ENCODE data around the gene RNASEH1. TPM values are rescaled to one million over a fixed set of nuclear protein-coding genes. Genes with fewer than 3 reads are reported as not detected.

Gene RNASEH1
- total RNA-seq, 1 experiment from 2014 or later, result 42.0 TPM

GRCh38 chr2:3519255-3520205, 38.6 kb downstream of the RNASEH1 start, which contains the start of gene ADI1:
Gene ADI1 (minus strand): TSS chr2:3519531. CDS start chr2:3519487, 44 bp downstream.
- H3T11ph ChIP-seq (ENCODE audit: low read length), result no peak within 1 kb of the TSS
- H3K9ac ChIP-seq (ENCODE audit: extremely low read depth, insufficient read length, low read length), result peak within 1 kb of the TSS; percentile 82
- WGBS (ENCODE audit: extremely low coverage, insufficient read length, low lambda C conversion rate), result no CpG with 5 or more reads among the region's 76 CpGs
- no peaks in the 10 kb centered on the region for H4K20me1 ChIP-seq (ENCODE audit: control insufficient read depth, insufficient read depth, insufficient read length)
- H3K27me3 ChIP-seq (ENCODE audit: insufficient read depth, low read length), result no peaks in the 10 kb centered on the region
- no peak within 1 kb of the TSS for H4K8ac ChIP-seq (replicated peaks; ENCODE audit: insufficient read length, low read depth, low read length)
- peak; percentile 86 for DNase-seq
- no peak within 1 kb of the TSS for H4K91ac ChIP-seq (ENCODE audit: insufficient read length, low read depth, low read length)
- peaks cover 13 to 24% (median 13%) of the 10 kb centered on the region in 3 experiments for H3K36me3 Mint-ChIP-seq (ENCODE audit: insufficient read depth in 1 of 3, low read depth in 3 of 3)
- no peak within 1 kb of the TSS for H2BK5ac ChIP-seq (ENCODE audit: insufficient read length, low read length)
- peak within 1 kb of the TSS; percentile 89 for H3K18ac ChIP-seq (ENCODE audit: insufficient read length, low read depth, low read length)
- H3K56ac ChIP-seq (ENCODE audit: insufficient read length, low read depth, low read length), result no peak within 1 kb of the TSS
- peak within 1 kb of the TSS; percentile 79 to 80 for H3K4me3 Mint-ChIP-seq
- peaks cover 14% of the 10 kb centered on the region for H3K27me3 Mint-ChIP-seq (ENCODE audit: low read depth)
- no peak within 1 kb of the TSS for H3K23ac ChIP-seq (ENCODE audit: insufficient read length, low read depth, low read length)
- H2AK5ac ChIP-seq (ENCODE audit: insufficient read length, low read length), result no peak within 1 kb of the TSS
- H3K9me3 ChIP-seq (ENCODE audit: control insufficient read depth, low read depth, low read length), result no peaks in the 10 kb centered on the region
- TF ChIP-seq CTCF (conservative IDR thresholded peaks at IDR 0.05), result no peak
- H4K5ac ChIP-seq (ENCODE audit: insufficient read length, low read depth, low read length), result no peak within 1 kb of the TSS
- no peak within 1 kb of the TSS for H2BK12ac ChIP-seq (ENCODE audit: insufficient read length, low read depth, low read length)
- no peak within 1 kb of the TSS for H3K4ac ChIP-seq (ENCODE audit: low read depth, low read length)
- H3K27ac ChIP-seq (ENCODE audit: insufficient read length, low read depth, low read length), result peak within 1 kb of the TSS; percentile 42
- no peak within 1 kb of the TSS for H2BK20ac ChIP-seq (ENCODE audit: low read depth, low read length, poor library complexity, severe bottlenecking)
- peak within 1 kb of the TSS; percentile 88 for H3K4me2 ChIP-seq (ENCODE audit: insufficient read depth, insufficient read length, low read length)
- H2BK120ac ChIP-seq (ENCODE audit: low read depth, low read length, poor library complexity, severe bottlenecking), result peak within 1 kb of the TSS; percentile 71
- H3K14ac ChIP-seq (ENCODE audit: insufficient read depth, low read length), result peak within 1 kb of the TSS; percentile 94
- no peak within 1 kb of the TSS for H2BK15ac ChIP-seq (ENCODE audit: low read depth, low read length)
- H3K9me3 Mint-ChIP-seq, result peaks cover 11 to 12% of the 10 kb centered on the region in 2 experiments
- H3K79me1 ChIP-seq (ENCODE audit: insufficient read depth, low read depth, low read length, poor library complexity, severe bottlenecking), result no peaks in the 10 kb centered on the region
- peaks cover 5% of the 10 kb centered on the region; the same call in 1 of the 2 replicates for H3K4me1 ChIP-seq (ENCODE audit: insufficient read depth, low read length)
- H3K79me2 ChIP-seq (ENCODE audit: insufficient read depth, low read length), result no peaks in the 10 kb centered on the region
- peak within 1 kb of the TSS; percentile 65 to 97 (median 88) for H3K27ac Mint-ChIP-seq
- no peak within 1 kb of the TSS for H2AFZ ChIP-seq (ENCODE audit: low read length)
- H3K4me1 Mint-ChIP-seq, result peaks cover 24% of the 10 kb centered on the region in 2 experiments
- H3K23me2 ChIP-seq (ENCODE audit: insufficient read length, low read depth, low read length, poor library complexity, severe bottlenecking), result peaks cover 9% of the 10 kb centered on the region
